Measurements from ENCODE around the gene ITGA7.
A peak's percentile ranks its signal among the peaks of the same experiment; 100 is the strongest.

Gene ITGA7

DNA sequence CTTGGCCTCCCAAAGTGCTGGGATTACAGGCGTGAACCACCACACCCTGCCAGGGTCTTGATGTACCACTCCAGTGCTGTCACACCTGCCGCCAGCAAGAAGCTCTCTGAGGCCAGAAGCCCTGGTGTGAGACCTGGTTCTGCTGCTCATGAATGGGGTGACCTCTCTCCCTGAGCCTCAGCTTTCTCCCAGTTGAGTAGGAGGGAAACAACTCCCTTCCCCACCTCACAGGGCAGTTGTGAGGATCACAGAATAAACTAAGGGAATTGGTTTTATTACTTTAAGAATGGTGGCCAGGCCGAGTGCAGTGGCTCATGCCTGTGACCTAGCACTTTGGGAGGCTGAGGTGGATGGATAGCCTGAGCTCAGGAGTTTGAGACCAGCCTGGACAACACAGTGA lies 26.9 kb upstream of the ITGA7 start:
- DNase-seq: no peak

GRCh38 chr12:55733858-55734257 lies 26.2 kb upstream of the ITGA7 start:
- no peak for DNase-seq

DNA sequence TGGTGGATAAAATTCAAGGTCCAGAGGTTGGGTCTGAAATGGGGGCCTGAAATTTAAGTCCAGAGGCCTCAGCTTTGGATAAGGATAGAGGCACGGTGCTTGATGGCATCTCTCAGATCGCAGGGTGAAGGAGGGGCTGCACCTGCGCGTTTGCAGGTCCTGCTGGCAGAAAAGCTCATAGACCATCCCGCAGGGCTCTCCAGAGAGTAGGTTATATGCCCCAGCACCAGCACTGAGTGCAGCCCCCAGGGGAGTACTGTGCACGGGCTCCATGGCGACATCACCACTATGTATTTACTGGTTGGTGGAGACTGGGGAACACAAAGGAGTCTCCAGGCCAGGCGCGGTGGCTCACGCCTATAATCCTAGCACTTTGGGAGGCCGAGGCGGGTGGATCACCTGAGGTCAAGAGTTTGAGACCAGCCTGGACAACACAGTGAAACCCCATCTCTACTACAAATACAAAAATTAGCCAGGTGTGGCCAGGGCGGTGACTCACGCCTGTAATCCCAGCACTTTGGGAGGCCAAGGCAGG lies 25.4 kb upstream of the ITGA7 start:
- no peak for DNase-seq

DNA sequence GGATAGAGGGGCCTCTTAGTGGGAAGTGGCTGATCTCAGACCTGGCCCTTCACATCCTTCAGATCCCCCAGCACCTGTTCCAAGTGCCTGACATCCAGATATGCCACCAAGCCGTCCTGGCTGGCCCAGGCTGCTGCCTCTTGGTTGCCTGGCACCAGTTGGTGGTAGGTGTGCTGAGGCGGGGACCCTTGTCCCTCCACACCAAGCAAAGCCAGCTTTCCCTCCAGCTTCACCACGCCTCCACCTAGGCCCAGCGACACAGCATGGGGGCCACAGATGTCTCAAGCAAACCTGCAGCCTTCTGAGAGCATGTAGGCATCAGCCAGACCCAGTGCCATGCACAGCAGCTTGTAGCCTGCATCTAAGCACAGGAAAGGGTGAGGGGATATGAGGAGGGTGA lies 24.6 kb upstream of the ITGA7 start:
- DNase-seq: no peak

DNA sequence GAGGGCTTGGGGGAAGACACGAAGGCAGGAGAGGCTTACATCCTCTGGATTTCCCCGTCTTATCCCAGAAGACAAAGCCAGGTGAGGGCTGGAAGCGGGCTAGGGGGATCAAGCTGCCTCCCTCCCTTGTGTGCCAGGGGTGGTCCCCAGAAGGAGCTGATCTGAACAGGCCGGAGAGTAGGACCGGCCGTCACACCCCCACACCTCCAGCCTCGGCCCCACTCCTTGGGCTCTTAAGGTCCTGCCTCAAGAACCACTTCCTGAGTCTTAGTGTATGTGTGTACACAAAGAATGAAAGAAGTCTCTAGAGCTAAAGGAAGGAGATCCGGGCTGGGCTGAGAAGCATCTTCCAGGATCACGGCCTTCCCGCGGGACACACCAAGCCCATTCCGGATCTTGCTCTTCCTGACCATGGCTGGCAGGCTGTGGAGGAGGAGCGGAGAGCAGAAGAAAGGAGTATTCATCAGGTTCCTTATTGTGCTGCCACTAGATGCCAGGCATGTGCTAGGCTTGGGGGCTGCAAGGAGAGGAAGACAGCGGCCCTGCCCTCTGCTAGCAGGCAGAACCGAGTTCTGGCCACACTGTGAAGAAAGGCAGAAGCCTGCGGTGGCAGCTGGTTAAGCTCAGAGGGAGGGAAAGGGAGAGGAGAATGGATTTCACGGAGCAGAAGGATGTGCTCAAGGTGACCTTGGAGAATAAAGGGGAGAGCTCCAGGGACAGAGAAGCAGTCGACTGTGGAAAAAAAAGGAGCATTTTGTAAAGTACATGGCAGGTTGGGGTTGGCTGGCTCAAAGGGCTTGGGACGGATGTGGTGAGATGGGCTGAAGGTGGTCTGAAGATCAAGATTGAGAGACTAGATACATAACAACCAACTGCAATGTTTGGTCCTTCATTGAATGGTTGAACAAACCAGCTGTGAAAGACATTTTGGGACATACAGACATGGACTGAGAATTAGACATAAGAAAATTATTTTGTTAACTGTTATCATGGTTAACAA lies 22.4 kb upstream of the ITGA7 start:
- DNase-seq: no peak

DNA sequence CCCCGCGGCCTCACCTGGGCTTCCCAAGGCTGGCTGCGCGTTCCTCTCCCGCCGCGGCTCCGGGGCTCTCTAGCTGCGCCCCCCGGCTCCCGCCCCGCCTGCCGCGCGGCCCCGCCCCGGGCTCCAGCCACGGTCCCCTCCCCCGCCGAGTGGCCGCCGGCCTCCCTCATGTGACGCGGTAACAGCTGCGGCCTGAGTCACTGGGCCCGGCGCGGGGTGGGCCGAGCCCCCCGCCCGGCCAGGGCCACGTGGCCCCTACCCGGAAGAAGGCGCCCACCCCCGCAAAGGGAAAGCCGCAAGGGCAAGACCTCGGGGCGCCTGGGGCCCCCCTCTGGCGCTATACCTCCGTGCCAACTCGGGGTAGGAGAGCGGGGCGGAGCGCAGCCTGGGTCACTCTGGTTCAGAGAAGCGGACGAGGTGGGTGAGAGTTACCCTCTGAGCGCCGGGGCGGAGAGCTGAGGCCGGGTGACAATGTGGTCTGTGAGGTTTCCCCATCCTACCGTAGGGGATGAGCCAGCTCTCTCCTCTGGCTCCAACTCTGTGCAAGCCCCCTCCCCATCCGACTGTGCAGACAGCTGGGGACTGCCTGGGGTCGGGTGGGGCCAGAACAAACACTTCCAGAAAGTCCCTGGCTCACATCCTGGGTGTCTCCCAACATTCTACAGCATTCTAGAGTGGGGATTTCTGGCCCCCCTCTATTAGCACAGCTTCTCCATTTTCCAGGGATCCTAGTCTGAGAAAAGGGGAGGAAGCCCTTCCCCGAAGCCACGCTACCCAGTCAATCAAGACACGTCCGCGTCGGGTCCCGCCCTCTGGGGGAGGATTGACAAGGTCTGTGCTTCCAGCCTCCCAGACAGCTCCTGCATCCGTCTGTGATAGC lies 21.5 kb upstream of the ITGA7 start, which contains the start of gene CD63:
Gene CD63 (minus strand): TSS at position 71 of the 880 bp plus-strand sequence. CDS start 668 bp downstream, outside the sequence.
- DNase-seq: peak; percentile 31

DNA sequence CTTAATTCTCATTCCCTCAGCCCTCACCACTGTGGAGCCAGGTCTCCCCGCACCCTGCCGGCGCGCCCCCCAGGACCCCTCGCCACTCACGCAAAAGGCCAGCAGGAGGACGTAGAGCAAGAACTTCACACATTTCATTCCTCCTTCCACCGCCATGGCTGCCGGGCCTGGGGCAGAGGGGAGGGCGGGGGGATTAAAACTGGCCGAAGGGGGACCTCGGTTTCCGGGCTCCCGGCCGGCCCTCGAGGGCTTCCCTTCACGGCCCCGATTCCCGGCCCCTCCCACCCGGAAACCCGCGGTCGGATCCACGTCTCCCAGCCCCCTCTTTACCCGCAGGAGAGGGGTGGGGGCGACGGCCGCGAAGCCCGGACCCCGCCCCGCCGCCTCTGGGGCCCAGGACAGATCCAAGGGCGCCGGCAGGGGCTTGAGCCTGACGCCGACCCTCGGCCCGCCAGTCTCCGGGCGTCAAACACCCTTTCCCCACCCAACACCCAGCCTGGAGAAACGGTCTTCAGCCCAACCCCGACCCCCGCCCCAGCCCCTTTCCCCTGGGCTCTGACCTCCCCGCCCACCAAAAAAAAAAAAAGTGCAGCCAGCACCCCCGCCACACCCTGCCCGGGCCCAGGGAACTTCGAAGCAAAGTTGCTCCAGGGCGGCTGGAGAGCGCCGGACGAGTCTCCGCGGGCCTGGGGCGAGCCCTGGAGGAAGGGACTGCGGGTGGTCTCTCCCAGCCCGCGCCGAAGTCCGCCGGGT lies 20.7 kb upstream of the ITGA7 start:
- no peak for DNase-seq

GRCh38 chr12:55727643-55728185 lies 20.0 kb upstream of the ITGA7 start:
- DNase-seq: no peak

DNA sequence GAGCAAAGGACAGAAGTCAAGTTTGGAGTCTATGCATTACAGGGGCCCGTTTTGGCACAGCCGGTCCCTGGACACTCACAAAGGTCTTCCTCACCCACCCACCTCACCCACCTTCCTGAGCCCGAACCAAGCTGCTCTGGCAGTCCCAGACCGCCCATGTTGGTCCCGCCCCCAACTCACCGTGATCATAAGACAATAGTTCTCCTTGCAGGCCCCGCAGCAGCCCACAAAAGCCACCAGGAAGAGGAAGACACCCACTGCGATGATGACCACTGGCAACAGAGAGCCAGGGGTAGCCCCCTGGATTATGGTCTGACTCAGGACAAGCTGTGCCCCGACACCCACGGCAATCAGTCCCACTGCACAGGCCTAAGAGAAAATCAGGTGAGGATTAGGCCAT lies 19.3 kb upstream of the ITGA7 start:
- no peak for DNase-seq

DNA sequence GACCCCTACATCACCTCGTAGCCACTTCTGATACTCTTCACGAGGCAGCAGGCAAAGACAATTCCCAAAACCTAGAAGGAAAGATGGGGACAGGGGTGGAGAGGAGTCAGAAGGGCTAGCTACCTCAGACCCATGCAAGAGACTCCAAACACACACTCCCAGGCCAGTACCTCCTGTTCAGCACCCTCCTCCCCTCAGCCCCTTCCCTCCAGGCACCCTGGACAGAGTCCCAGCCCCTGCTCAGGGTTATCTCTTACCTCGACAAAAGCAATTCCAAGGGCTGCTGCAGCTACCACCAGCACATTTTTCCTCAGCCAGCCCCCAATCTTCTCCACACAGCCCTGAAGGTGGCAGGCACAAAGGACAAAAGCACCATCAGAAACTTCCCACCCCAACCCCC lies 17.9 kb upstream of the ITGA7 start:
- no peak for DNase-seq

- no peak for DNase-seq
These were observed 17.2 kb upstream of the ITGA7 start for GRCh38 chr12:55724940-55725309.

- no peak for DNase-seq
These were observed 16.7 kb upstream of the ITGA7 start for GRCh38 chr12:55724226-55724939.

GRCh38 chr12:55723516-55724225 lies 16.0 kb upstream of the ITGA7 start:
- DNase-seq: no peak

DNA sequence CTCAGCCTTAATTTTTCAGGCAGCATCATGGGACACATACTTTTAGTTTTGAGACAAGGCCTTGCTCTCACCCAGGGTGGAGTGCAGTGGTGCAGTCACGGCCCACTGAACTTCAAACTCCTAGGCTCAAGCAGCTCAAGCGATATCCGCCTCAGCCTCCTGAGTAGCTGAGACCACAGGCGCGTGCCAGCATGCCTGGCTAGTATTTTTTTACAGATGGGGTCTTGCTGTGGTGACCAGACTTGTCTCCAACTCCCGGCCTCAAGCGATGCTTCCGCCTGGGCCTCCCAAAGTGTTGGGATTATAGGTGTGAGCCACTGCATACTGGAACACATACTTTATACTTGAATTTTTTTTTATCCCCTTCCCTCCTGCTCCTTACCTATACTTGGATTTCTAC lies 15.2 kb upstream of the ITGA7 start:
- no peak for DNase-seq

GRCh38 chr12:55721601-55722213 lies 14.0 kb upstream of the ITGA7 start:
- DNase-seq: no peak

GRCh38 chr12:55720894-55721444 lies 13.3 kb upstream of the ITGA7 start:
- peak; percentile 46 for DNase-seq

GRCh38 chr12:55720071-55720564 lies 12.4 kb upstream of the ITGA7 start, which contains the start of gene RDH5:
TSS of gene RDH5 (plus strand) at chr12:55720393. CDS start at chr12:55721185, 792 bp downstream.
- DNase-seq: no peak

GRCh38 chr12:55719371-55719770 lies 11.7 kb upstream of the ITGA7 start:
- DNase-seq: no peak

DNA sequence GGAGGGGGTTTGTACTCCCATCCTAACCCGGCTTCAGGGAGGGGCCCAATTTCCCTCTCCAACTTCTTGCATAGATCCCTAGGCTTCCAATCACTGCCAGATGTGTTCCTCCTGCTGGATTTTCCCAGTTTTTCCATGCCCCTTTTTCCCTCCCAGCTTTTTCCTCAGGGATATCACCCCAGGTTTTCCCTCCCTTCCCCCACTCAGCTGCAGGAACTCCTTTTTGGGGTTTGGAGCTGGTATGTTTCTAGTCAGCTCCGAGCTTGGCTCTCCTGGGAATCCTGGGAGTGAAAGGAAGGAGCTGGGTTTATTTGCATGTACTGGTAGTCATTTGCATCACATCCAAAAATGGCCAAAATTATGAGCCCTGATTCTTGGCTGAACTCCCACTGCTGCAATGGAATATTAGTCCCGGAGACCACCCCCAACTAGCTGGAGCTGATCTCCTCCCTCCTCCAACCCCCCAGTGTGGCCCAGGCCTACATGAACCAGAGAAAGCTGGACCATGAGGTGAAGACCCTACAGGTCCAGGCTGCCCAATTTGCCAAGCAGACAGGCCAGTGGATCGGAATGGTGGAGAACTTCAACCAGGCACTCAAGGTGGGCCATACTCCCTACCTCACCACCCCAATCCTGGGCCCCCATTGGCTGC lies 11.0 kb upstream of the ITGA7 start:
- DNase-seq: no peak
